GM10847 (cell line): Measurements from ENCODE around the gene UCHL1.

Experiments
- POLR2A ChIP-seq: IDR thresholded peaks from 2 replicates; pipeline ENCODE4 v1.6.1; 2011; ENCODE audit not compliant: insufficient read length; ENCODE audit errors: extremely low read depth

UCHL1 gene

DNA sequence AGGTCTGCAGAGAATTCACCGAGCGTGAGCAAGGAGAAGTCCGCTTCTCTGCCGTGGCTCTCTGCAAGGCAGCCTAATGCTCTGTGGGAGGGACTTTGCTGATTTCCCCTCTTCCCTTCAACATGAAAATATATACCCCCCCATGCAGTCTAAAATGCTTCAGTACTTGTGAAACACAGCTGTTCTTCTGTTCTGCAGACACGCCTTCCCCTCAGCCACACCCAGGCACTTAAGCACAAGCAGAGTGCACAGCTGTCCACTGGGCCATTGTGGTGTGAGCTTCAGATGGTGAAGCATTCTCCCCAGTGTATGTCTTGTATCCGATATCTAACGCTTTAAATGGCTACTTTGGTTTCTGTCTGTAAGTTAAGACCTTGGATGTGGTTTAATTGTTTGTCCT, 11.3 kb downstream of the UCHL1 start:
- TF ChIP-seq POLR2A, result no peak

DNA sequence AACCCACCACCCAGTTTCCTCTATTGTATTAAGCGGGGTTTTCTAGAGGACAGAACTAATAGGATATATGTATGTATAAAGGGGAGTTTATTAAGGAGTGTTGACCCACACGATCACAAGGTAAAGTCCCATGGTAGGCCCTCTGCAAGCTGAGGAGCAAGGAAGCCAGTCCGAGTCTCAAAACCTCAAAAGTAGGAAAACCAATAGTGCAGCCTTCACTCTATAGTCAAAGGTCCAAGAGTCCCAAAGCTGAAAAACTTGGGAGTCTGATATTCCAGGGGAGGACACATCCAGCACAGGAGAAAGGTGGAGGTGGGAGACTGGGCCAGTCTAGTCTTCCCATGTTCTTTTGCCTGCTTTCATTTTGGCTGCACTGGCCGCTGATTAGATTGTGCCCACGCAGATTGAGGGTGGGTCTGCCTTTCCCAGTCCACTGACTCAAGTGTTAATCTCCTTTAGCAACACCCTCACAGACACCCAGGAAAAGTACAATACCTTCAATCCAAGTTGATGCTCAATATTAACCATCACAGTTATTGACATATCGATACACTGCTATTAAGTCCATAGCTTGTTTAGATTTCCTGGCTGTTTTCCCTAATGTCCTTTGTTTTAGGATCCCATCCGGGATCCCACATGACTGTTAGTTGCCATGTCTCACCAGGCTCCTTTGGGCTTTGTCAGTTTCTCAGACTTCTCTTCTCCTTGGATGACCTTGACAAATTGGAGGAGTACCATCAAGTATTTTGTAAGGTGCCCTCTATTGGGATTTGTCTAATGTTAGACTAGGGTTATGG, 12.2 kb downstream of the UCHL1 start:
- no peak for TF ChIP-seq POLR2A

GRCh38 chr4:41269682-41270081, 13.0 kb downstream of the UCHL1 start:
- TF ChIP-seq POLR2A, result no peak

DNA sequence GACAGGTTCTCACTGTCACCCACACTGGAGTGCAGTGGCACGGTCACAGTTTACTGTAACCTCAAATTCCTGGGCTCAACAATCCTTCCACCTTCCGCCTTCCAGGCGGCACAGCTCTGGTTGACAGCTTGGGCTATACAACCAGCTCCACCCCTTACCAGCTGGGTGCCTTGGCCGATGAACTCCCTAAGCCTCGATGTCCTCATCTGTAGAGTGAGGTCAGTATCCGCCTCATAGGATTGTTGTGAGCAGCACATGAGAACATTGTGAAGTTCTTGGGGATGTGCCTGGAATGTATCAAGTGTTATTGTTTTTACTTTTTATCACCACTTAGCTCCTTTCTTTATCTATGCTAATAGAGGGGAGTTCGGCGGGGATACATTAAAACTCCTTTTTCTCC, 23.3 kb downstream of the UCHL1 start:
- no peak for TF ChIP-seq POLR2A

- TF ChIP-seq POLR2A, result no peak
These were observed 24.4 kb downstream of the UCHL1 start for GRCh38 chr4:41281038-41281634.

DNA sequence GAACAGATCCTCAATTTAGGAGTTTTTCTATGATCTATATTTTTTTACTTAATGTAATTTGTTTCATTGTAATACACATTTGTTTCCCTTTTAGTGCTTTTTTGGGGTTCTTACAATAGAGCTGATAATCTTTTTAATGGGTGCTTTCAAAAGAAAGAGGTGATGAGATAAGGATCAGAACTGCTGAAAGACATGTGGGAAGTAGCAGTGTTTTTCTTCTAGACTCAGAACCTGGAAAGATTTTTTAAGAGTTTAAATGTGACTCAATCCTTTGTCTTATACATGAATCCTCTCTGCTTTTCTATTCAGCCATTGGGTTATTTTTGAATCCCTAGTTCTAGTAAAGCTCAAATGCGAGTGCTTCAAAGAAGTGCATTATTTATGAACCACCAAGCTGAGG, 25.6 kb downstream of the UCHL1 start:
- TF ChIP-seq POLR2A, result no peak

GRCh38 chr4:41285202-41285863, 28.6 kb downstream of the UCHL1 start:
- no peak for TF ChIP-seq POLR2A

DNA sequence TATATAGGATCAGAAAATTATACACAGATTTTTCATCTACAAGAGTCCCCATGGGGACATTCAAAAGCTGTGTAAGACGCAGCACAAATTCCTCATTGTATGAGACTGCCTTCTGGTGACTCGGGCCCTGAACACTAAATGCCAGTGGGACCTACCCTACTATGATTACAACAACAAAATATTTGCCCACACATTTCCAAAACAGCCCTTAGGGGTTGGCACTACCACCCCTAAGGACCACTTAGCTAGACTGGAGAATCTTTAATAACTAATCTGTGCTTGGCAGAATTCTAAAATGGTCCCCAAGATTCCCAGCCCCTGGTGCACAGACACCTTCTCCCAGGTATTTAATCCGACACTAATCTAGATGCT, 29.1 kb downstream of the UCHL1 start:
- no peak for TF ChIP-seq POLR2A

GRCh38 chr4:41287005-41287404, 30.3 kb downstream of the UCHL1 start:
- no peak for TF ChIP-seq POLR2A

DNA sequence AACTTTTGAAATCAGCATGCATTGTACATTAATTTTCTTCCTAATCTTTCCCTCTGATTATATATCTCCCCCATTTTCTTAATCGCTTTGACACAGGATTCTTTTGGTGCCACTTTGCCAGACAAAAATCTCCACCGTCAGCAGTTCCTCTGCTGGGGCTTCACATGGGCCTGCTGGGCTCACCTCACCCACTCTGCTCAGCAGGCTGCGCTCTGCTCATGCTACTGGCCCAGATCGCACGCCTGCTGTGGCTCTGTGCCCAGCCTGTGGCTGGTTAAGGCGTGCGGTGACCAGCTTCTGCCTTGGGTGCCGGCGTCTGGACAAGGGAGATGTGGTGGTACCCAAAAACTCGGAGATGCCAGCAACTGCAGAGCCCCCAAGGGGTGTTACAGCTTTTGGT, 31.1 kb downstream of the UCHL1 start:
- TF ChIP-seq POLR2A, result no peak

GRCh38 chr4:41288254-41288653, 31.5 kb downstream of the UCHL1 start:
- TF ChIP-seq POLR2A, result no peak

GRCh38 chr4:41290479-41290878, 33.8 kb downstream of the UCHL1 start:
- TF ChIP-seq POLR2A, result no peak

DNA sequence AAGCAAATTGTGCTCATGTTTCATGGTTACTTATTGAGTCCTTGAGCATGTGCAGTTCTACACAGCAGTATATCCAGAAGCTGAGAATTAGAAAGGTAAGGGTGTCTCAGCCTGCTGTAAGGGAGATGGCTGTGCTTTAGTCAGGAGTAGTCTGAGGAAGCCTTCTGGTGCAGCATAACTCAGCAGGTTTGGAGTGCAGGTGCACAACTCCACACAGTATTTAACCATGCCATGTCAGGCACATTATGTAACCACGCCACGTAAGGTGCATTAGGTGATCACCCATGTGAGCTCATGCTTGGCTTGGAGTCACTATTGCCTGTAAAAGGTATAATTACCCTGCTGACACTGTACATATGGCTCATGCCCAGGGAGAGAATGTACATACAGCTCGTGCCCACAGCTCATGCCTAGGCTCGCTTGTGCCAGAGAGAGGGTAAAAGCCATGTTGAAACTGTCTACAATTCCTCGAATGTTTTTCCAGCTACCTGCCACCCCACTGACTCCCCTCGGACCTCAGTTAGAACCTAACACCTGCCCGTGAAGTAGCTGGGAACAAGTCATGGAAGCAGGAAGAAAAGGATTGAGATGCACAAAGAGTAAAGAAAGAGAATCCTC, 37.8 kb downstream of the UCHL1 start:
- no peak for TF ChIP-seq POLR2A

DNA sequence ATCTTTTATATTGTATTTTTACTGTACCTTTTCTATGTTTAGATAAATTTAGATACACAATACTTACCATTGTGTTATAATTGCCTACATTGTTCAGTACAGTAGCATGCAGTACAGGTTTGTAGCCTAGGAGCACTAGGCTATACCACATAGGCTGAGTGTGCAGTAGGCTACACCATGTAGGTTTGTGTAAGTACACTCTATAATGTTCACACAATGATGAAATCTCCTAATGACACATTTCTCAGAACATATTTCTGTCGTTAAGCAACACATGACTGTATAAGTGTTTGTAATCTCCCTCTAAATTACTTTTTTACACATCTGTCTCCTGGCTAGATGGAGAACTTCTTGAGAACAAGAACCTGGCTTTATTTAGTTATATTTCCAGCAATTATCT, 40.3 kb downstream of the UCHL1 start:
- TF ChIP-seq POLR2A, result no peak

DNA sequence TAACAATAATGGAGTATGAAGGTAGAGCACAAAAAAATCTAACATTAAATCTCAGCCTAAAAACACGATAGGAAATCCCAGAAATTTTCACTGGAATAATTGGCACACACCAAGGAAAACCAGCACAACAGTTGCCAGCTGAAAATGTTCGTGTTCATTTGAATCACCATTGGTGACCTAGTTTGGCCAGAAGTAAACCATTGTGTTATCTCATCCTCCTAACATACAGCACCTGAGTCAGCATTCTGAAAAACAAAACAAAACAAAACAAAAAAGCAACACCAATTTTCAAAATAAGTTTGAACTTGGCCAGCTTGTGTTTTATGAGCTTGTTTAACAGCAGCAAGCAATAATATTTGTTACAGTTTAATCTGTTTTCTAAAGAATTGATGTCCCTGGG, 41.1 kb downstream of the UCHL1 start:
- no peak for TF ChIP-seq POLR2A

DNA sequence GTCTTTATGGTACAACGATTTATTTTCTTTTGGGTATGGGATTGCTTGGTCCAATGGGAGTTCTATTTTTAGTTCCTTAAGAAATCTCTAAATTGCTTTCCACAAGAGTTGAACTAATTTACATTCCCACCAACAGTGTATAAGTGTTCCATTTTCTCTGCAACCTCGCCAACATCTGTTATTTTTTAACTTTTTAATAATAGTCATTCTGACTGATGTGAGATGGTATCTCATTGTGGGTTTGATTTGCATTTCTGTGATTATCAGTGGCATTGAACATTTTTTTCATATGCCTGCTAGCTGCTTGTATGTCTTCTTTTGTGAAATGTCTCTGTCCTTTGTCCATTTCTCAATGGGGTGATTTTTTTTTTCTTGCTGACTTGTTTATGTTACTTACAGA, 42.8 kb downstream of the UCHL1 start:
- TF ChIP-seq POLR2A, result no peak
